CD4-positive, alpha-beta T cell treated with Interleukin-15 for 1 hour (primary cell): Measurements from ENCODE around the gene C1orf115.
"Not testable (repeated sequence)": the region's sequence is repeated elsewhere in the genome, so short reads cannot be mapped to it uniquely, and the experiment has no call there.

Experiments
- DNase-seq: peaks from one replicate; pipeline ENCODE4 v3.0.0-alpha.2; 2020

Gene C1orf115, protein sequence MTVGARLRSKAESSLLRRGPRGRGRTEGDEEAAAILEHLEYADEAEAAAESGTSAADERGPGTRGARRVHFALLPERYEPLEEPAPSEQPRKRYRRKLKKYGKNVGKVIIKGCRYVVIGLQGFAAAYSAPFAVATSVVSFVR

GRCh38 chr1:220690140-220691052 lies at the start of gene C1orf115:
Gene C1orf115, plus strand, starts transcription at chr1:220690363. Its CDS starts 40 bp downstream, at chr1:220690403.
- DNase-seq, result peak; percentile 71

- DNase-seq, result no peak
Measured at GRCh38 chr1:220642285-220642684, 47.9 kb upstream of the C1orf115 start.

DNA sequence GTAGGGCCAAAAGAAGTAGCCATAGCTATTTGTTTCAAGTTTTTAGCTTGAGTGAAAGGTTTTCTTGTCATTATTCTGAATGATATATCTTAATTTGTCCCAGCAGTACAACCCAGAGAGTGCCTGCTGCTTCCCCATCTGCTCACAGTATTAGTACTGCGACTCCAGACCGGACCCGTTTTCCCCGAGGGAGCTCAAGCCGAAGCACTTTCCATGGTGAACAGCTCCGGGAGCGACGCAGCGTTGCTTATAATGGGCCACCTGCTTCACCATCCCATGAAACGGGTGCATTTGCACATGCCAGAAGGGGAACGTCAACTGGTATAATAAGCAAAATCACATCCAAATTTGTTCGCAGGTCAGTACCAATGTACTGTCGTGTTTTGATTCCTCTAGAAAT lies 37.2 kb upstream of the C1orf115 start:
- no peak for DNase-seq

GRCh38 chr1:220655509-220655908 lies 34.7 kb upstream of the C1orf115 start:
- DNase-seq, result no peak

- DNase-seq, result no peak
Measured at GRCh38 chr1:220655961-220656740, 34.0 kb upstream of the C1orf115 start.

DNA sequence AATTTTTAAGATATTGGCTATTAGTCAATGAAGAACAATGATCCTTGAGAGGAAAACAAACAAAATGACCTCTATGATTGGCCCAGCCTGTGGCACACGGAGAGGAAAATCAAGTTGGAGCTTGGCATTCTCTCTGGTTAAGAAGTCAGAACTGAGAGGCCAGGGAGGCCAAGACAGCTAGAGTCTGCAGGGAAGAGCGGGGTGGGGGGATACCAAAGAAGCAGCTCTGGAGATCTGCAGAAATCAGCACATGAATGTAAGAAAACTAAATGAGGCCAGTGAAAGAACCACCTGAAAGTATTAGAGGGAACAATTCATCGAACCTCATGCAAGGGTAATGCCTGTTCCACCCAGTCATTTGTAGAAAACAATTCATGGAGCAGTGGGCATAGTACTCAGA lies 23.8 kb upstream of the C1orf115 start:
- no peak for DNase-seq

DNA sequence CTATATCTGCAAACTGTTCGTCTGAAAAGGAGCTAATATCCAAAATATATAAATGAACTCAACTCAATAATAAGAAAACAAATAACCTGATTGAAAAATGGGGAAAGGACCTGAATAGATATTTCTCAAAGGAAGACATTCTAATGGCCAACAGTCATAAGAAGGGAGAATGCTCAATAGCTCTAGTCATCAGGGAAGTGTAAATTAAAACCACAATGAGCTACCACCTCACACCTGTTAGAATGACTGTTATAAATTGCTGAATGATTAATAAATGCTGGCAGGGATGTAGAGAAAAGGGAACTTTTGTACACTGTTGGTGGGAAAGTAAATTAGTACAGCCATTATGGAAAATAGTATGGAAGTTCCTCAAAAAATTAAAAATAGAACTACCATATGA lies 21.2 kb upstream of the C1orf115 start:
- no peak for DNase-seq

GRCh38 chr1:220670365-220670764 lies 19.8 kb upstream of the C1orf115 start:
- no peak for DNase-seq

DNA sequence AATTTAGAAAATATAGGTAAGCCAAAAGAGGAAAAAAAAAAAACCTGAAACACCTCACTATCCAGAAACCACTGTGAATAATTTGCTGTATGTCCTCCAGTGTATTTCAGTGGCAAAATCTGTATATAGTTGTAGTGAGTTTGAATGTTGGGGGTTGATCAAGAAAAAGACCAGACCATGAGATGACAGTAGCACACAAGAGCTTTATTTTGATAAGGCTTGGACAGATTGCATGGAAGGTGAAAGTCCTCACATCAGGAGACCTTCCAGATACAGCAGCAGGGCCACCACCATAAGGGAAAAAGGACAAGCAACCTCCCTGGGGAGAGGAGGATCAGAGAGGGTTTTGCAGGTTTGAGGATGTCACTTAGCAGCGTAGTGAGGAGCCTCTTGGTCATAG lies 16.2 kb upstream of the C1orf115 start:
- DNase-seq, result no peak

DNA sequence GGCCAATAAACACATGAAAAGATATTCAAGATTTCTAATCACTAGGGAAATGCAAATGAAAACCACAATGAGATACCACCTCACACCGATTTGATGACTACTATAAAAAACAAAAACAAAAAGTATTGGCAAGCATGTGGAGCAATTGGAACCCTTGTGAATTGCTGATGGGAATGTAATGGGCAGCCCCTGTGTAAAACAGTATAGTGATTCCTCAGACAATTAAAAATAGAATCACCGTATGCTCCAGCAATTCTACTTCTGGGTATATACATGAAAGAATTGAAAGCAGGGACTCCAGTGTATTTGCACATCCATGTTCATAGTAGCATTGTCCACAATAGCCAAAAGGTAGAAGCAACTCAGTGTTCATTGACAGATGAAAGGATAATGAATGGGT lies 12.9 kb upstream of the C1orf115 start:
- DNase-seq, result no peak

DNA sequence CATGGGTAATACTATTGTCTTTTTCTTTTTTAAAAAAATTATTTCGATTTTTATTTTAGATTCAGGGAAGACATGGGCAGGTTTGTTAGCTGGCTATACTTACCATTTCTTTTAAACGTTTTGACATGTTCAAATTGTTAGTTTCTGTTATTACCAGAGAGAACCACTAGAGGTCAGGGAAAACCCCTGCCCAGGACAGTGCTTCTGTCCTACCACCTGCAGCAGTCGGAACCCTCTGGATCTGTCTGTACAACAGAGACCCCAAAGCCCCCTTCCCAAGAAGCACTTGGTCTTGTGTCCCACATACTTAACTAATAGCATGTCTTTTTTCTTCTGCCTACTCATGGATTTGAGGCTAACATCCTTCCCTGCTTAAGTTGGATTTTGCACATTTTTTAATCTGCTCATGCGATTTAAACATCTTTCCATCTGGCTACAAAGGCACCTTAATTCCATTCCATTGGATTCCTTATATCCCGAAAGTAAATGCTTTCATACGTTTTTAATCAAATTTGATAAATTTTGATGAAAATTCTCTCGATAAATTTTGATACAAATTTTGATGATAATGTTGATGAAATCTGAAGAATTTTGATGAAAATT lies 10.0 kb upstream of the C1orf115 start:
- DNase-seq, result no peak

- DNase-seq, result no peak
Measured at GRCh38 chr1:220681220-220681880, 8.8 kb upstream of the C1orf115 start.

DNA sequence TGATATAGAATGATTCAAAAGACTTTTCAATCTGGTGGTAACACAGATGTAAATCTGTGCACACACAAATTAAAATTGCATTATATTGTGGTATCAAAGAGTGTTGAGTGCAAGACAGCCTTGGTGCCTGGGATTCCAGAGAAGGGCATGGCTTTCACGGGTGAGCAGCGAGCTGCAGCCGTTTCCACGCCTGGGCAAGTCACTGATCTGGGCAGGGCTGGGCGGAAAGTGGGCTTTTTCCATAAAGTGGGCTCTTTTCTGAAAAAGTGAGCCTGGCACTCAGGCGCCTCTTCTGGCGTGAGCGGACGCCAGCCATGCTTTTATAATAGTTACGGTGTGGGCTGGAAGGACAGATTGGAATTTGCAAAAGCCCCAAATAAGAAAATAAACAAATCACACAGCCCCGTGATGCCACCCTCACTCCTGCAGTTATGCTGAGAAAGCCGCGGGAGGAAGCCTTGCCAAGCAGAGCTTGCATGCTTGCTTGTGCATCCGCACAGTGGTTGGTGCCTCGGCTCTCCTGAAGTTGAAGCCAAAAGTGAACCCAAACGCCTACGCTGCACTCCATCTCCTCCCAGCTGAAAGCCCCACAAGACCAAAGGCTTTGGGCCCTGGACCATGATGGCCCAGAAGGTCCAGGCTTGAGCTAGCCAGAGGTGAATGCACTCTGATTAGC lies 7.1 kb upstream of the C1orf115 start:
- DNase-seq, result no peak

DNA sequence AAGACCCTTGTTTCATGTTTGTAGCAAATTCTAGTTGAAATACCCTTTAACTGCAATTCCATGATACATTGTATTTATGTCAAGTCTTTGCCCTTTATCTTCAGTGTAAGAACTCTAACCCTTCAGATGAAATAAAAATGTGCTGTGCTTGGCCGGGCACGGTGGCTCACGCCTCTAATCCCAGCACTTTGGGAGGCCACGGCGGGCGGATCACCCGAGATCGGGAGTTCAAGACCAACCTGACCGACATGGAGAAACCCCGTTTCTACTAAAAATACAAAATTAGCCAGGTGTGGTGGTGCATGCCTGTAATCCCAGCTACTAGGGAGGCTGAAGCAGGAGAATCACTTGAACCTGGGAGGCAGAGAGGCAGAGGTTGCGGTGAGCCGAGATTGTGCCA lies 6.4 kb upstream of the C1orf115 start:
- DNase-seq, result not testable (repeated sequence)

DNA sequence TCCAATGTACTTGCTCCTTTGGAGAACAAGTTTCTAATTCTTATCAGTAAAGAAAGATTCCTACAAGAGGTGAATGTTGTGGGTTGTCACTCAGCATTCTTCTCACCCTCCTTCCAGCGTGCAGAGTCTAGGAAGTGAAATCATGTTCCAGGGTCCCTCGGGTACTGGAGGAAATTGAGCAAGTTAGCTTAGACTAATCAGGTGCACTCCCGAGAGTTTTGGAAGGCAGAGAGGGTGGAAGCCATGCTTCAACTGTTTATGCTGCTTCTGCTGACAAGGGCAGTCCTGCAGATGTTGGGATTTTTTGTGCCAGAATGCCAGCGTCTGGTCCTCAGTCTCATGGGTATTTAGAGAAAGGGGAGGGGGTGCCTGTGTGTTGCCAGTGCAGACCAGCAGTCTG lies 5.3 kb upstream of the C1orf115 start:
- no peak for DNase-seq

GRCh38 chr1:220685879-220686278 lies 4.3 kb upstream of the C1orf115 start:
- no peak for DNase-seq

DNA sequence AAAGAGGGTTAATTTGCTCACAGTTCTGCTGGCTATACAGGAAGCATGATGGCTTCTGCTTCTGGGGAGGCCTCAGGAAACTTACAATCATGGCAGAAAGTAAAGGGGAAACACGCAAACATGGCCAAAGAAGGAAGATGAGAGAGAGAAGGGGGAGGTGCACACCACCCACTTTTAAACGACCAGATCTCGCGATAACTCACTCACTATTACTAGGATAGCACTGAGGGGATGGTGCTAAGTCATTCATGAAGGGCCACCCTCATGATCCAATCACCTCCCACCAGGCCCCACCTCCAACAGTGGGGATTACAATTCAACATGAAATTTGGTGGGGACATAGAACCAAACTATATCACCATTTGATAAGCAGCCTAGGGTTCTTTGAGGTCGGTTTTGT lies 2.4 kb upstream of the C1orf115 start:
- DNase-seq, result no peak

GRCh38 chr1:220689666-220690065 lies 497 bp upstream of the C1orf115 start:
- no peak for DNase-seq

DNA sequence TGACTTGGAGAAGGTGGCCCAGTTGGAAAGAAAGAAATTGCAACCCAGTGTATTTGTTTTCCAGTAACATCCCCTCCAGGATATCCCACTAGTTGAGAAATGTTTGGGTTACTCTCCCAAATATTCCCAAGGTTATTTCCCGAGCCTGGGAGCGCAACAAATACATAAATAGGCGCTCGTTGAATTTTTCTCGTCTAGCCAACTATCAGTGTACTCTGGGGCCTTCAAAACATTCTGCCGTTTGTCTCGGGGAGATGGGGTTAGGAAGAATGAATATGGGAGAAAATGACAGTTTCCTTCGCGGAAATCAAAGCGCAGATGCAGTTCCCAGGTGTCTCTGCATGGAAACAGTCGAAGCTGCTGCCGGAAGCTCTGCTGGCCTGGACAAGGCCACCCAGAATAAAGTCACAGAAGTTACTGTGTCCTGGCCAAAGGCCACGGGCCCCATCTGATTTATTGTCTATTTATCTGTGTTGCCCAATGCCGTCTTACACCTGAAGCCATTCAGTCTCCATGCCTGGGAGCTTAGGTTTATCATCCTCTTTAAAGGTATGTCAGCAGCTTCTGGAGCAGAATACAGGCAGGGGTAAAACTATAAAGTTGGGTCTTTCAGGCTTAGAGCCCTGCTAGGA lies 1.0 kb downstream of the C1orf115 start:
- DNase-seq, result no peak

DNA sequence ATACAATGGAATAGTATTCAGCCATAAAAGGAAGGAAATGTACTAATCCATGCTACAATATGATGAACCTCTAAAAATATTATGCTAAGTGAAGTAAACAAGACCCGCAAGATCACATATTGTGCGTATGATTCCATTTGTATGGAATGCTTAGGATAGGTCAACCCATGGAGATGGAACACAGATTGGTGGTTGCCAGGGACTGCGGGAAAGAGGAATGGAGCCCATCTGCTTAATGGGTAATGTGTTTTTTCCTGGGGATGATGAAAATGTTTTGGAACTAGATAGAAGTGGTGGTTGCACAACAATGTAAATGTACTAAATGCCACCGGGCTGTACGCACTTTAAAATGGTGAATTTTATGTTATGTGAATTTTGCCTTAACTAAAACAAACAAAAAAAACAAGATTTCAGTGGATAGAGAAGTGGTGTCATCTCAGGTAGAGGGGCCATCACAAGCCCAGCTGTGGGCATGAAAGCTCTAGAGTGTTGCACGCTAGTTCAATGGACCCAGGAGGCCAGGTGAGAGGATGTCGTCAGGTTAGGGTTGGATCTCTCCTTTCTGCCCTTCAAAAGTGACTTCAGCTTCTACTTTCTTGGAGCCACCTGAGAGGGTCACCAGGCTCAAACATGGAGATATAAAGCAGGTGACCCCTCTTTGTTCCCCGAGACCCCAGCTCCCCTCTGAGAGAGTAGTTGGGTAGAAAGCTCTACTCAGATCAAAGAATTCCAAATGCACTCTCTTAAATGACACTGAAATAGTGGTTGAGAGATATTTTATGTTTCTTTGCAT lies 2.5 kb downstream of the C1orf115 start:
- DNase-seq, result no peak

DNA sequence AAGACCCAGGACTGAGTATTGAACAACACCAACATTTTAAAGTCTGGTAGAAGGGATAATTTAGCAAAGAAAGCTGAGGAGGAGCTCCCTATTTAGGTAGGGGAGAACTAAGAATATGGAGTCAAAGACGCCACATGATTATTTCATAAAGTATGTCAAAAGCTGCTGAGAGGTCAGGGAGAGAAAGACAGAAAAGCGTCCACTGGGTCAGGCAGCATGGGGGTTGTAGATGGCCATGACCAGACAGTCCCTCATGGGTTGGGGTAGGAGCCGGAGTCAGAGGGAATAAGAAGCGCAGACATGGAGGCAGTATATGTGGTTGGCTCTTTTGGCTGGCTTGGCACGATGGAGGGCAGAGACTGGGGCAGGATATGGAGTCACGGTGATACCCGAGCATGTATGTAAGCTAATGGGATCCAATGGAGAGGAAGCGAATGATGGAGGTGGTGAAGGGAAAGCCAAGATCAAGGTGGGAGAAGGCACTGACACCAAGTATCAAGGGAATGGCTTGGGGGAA lies 4.8 kb downstream of the C1orf115 start:
- DNase-seq, result no peak
